ENCODE measurements around the gene KDM4B. TPM values are rescaled to one million over a fixed set of nuclear protein-coding genes. Genes with fewer than 3 reads are reported as not detected.

Gene KDM4B
- total and polyA plus RNA-seq, 2 donors from 2014 or later, result 6.6 to 35.7 TPM

DNA sequence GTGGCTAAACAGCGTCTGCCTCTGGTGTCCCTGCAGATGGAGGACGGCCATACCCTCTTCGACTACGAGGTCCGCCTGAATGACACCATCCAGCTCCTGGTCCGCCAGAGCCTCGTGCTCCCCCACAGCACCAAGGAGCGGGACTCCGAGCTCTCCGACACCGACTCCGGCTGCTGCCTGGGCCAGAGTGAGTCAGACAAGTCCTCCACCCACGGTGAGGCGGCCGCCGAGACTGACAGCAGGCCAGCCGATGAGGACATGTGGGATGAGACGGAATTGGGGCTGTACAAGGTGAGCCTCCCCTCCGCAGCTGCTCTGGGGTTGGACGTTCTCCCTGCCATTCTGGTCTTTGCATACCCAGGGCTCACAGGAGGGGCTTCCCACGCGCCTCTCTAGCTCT is 39.7 kb upstream of the KDM4B start:
- no peak for DNase-seq
- no peak overlapping the region for H3K27ac ChIP-seq (ENCODE audit: low read depth in 2 of 2, low read length in 2 of 2)
- no peaks in the 10 kb centered on the region for H3K36me3 ChIP-seq (ENCODE audit: control insufficient read depth in 2 of 3, insufficient read depth in 3 of 3, low read length in 3 of 3)
- no peaks in the 10 kb centered on the region for H3K4me1 ChIP-seq (ENCODE audit: control insufficient read depth in 2 of 3, insufficient read depth in 2 of 3, low read depth in 1 of 3, low read length in 3 of 3)
- FAIRE-seq, result no peak
- TF ChIP-seq, protein P1, sequence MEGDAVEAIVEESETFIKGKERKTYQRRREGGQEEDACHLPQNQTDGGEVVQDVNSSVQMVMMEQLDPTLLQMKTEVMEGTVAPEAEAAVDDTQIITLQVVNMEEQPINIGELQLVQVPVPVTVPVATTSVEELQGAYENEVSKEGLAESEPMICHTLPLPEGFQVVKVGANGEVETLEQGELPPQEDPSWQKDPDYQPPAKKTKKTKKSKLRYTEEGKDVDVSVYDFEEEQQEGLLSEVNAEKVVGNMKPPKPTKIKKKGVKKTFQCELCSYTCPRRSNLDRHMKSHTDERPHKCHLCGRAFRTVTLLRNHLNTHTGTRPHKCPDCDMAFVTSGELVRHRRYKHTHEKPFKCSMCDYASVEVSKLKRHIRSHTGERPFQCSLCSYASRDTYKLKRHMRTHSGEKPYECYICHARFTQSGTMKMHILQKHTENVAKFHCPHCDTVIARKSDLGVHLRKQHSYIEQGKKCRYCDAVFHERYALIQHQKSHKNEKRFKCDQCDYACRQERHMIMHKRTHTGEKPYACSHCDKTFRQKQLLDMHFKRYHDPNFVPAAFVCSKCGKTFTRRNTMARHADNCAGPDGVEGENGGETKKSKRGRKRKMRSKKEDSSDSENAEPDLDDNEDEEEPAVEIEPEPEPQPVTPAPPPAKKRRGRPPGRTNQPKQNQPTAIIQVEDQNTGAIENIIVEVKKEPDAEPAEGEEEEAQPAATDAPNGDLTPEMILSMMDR (IDR thresholded peaks at IDR 0.05; ENCODE audit: borderline replicate concordance, extremely low read depth, insufficient read depth), result no peak
- intact Hi-C loops (cut with DNase I), result no loop called here
- H3K9ac ChIP-seq (ENCODE audit: low read length in 3 of 3), result no peak overlapping the region
- H3K4me3 ChIP-seq (ENCODE audit: low read length in 3 of 3), result no peak overlapping the region
- H3K27me3 ChIP-seq (ENCODE audit: control insufficient read depth, insufficient read depth, low read length), result no peaks in the 10 kb centered on the region
- H3K9me3 ChIP-seq (ENCODE audit: control insufficient read depth in 2 of 3, insufficient read depth in 1 of 3, low read length in 3 of 3), result no peaks in the 10 kb centered on the region

DNA sequence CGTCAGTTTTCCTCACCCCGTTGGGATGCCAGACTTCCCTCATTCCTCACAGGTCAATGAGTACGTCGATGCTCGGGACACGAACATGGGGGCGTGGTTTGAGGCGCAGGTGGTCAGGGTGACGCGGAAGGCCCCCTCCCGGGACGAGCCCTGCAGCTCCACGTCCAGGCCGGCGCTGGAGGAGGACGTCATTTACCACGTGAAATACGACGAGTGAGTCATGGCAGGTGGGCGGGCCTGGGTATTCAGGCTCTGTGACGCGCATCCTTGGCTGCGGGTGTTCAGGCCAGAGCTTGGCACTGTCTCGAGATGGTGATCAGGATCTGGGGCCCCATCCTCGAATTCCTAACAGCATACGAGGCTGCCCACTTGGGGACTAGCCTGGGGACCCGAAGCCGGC is 38.2 kb upstream of the KDM4B start:
- H3K4me1 ChIP-seq (ENCODE audit: control insufficient read depth in 2 of 3, insufficient read depth in 2 of 3, low read depth in 1 of 3, low read length in 3 of 3), result no peaks in the 10 kb centered on the region
- H3K9me3 ChIP-seq (ENCODE audit: control insufficient read depth in 2 of 3, insufficient read depth in 1 of 3, low read length in 3 of 3), result no peaks in the 10 kb centered on the region
- H3K27me3 ChIP-seq (ENCODE audit: control insufficient read depth, insufficient read depth, low read length), result no peaks in the 10 kb centered on the region
- TF ChIP-seq, protein P1 (IDR thresholded peaks at IDR 0.05; ENCODE audit: borderline replicate concordance, extremely low read depth, insufficient read depth), result no peak
- no peak overlapping the region for H3K4me3 ChIP-seq (ENCODE audit: low read length in 3 of 3)
- intact Hi-C loops (cut with DNase I), result no loop called here
- no peak overlapping the region for H3K27ac ChIP-seq (ENCODE audit: low read depth in 2 of 2, low read length in 2 of 2)
- DNase-seq, result no peak
- H3K36me3 ChIP-seq (ENCODE audit: control insufficient read depth in 2 of 3, insufficient read depth in 3 of 3, low read length in 3 of 3), result no peaks in the 10 kb centered on the region
- FAIRE-seq, result no peak
- H3K9ac ChIP-seq (ENCODE audit: low read length in 3 of 3), result no peak overlapping the region

DNA sequence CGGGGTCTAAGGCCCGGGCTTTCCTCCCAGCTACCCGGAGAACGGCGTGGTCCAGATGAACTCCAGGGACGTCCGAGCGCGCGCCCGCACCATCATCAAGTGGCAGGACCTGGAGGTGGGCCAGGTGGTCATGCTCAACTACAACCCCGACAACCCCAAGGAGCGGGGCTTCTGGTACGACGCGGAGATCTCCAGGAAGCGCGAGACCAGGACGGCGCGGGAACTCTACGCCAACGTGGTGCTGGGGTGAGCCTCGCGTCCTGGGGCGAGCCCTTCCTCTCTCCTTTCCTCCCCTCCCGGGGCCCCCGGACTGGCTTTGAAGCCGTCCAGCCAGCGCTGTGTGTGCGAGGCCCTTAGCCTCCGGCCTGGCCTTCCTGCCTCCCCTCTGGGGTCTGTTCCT is 36.2 kb upstream of the KDM4B start:
- Histone ChIP-seq H3K9me3 (ENCODE audit: control insufficient read depth in 2 of 3, insufficient read depth in 1 of 3, low read length in 3 of 3) (no peaks in the 10 kb centered on the region), H3K36me3 (ENCODE audit: control insufficient read depth in 2 of 3, insufficient read depth in 3 of 3, low read length in 3 of 3) (no peaks in the 10 kb centered on the region), H3K4me3 (ENCODE audit: low read length in 3 of 3) (no peak overlapping the region), H3K9ac (ENCODE audit: low read length in 3 of 3) (no peak overlapping the region), H3K4me1 (ENCODE audit: control insufficient read depth in 2 of 3, insufficient read depth in 2 of 3, low read depth in 1 of 3, low read length in 3 of 3) (no peaks in the 10 kb centered on the region), H3K27me3 (ENCODE audit: control insufficient read depth, insufficient read depth, low read length) (no peaks in the 10 kb centered on the region), H3K27ac (ENCODE audit: low read depth in 2 of 2, low read length in 2 of 2) (no peak overlapping the region)
- TF ChIP-seq, protein P1 (IDR thresholded peaks at IDR 0.05; ENCODE audit: borderline replicate concordance, extremely low read depth, insufficient read depth), result no peak
- intact Hi-C loops (cut with DNase I), result no loop called here
- DNase-seq (no peak), FAIRE-seq (no peak)

DNA sequence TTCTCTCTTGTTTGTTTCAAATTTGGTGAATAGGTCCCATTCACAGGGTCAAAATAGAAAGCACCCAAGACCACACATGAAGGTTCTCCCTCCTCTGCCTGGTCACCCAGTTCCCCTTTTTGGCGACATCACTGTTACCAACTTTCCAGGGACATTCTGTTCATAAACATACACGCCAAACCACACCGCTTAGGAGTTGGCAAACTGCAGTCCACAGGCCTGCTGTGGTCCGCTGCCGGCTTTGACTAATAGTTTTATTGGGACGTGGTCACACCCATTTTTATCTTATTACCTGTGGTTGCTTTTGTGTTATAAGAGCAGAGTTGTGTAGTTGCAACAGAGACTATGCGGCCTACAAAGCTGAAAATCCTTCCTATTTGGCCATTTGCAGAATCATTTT is 35.4 kb upstream of the KDM4B start:
- H3K27ac ChIP-seq (ENCODE audit: low read depth in 2 of 2, low read length in 2 of 2), result no peak overlapping the region
- no peak for FAIRE-seq
- DNase-seq, result no peak
- intact Hi-C loops (cut with DNase I), result no loop called here
- no peaks in the 10 kb centered on the region for H3K27me3 ChIP-seq (ENCODE audit: control insufficient read depth, insufficient read depth, low read length)
- TF ChIP-seq, protein P1 (IDR thresholded peaks at IDR 0.05; ENCODE audit: borderline replicate concordance, extremely low read depth, insufficient read depth), result no peak
- H3K4me1 ChIP-seq (ENCODE audit: control insufficient read depth in 2 of 3, insufficient read depth in 2 of 3, low read depth in 1 of 3, low read length in 3 of 3), result no peaks in the 10 kb centered on the region
- H3K36me3 ChIP-seq (ENCODE audit: control insufficient read depth in 2 of 3, insufficient read depth in 3 of 3, low read length in 3 of 3), result no peaks in the 10 kb centered on the region
- H3K9ac ChIP-seq (ENCODE audit: low read length in 3 of 3), result no peak overlapping the region
- no peaks in the 10 kb centered on the region for H3K9me3 ChIP-seq (ENCODE audit: control insufficient read depth in 2 of 3, insufficient read depth in 1 of 3, low read length in 3 of 3)
- no peak overlapping the region for H3K4me3 ChIP-seq (ENCODE audit: low read length in 3 of 3)
